OCI-M2 (cell line): ENCODE measurements around the gene NHLRC2.
"Not testable (repeated sequence)": the region's sequence is repeated elsewhere in the genome, so short reads cannot be mapped to it uniquely, and the experiment has no call there.

ENCODE experiments used
- DNase-seq: peaks from one replicate; lab custom pipeline; 2025; ENCODE audit not compliant: unreplicated experiment; lab: John Stamatoyannopoulos, UW

The NHLRC2 gene

GRCh38 chr10:113933894-113934532 lies 79.6 kb downstream of the NHLRC2 start:
- DNase-seq: no peak

GRCh38 chr10:113937258-113937657 lies 82.8 kb downstream of the NHLRC2 start:
- no peak for DNase-seq

GRCh38 chr10:113937756-113938155 lies 83.3 kb downstream of the NHLRC2 start:
- DNase-seq: no peak

- DNase-seq: no peak
Observed at GRCh38 chr10:113939212-113939860, 84.9 kb downstream of the NHLRC2 start.

- DNase-seq: no peak
Observed at GRCh38 chr10:113941140-113941539, 86.7 kb downstream of the NHLRC2 start.

- not testable (repeated sequence) for DNase-seq
Observed at GRCh38 chr10:113943196-113943595, 88.7 kb downstream of the NHLRC2 start.

- no peak for DNase-seq
Observed at GRCh38 chr10:113945075-113945686, 90.7 kb downstream of the NHLRC2 start.

GRCh38 chr10:113945687-113946085 lies 91.2 kb downstream of the NHLRC2 start:
- no peak for DNase-seq

GRCh38 chr10:113947184-113948041 lies 93.0 kb downstream of the NHLRC2 start:
- no peak for DNase-seq

GRCh38 chr10:113948048-113948447 lies 93.6 kb downstream of the NHLRC2 start:
- DNase-seq: no peak

GRCh38 chr10:113950268-113950667 lies 95.8 kb downstream of the NHLRC2 start:
- no peak for DNase-seq

GRCh38 chr10:113953505-113954272 lies 99.2 kb downstream of the NHLRC2 start:
- DNase-seq: no peak

GRCh38 chr10:113954409-113954808 lies 99.9 kb downstream of the NHLRC2 start:
- no peak for DNase-seq

GRCh38 chr10:113957013-113957412 lies 102.6 kb downstream of the NHLRC2 start:
- DNase-seq: no peak

GRCh38 chr10:113958631-113959382 lies 104.3 kb downstream of the NHLRC2 start:
- DNase-seq: no peak

GRCh38 chr10:113959383-113959760 lies 104.9 kb downstream of the NHLRC2 start:
- DNase-seq: no peak

- no peak for DNase-seq
Observed at GRCh38 chr10:113960617-113961181, 106.2 kb downstream of the NHLRC2 start.

- no peak for DNase-seq
Observed at GRCh38 chr10:113961182-113962031, 106.9 kb downstream of the NHLRC2 start.

GRCh38 chr10:113965077-113965476 lies 110.6 kb downstream of the NHLRC2 start:
- DNase-seq: no peak
